Natural killer cell (primary cell): Measurements from ENCODE around the gene BUD13. TPM values are rescaled to one million over a fixed set of nuclear protein-coding genes. Genes with fewer than 3 reads are reported as not detected.

ENCODE experiments used
- ATAC-seq, 3 donors: fragments of 150-1000 bp in 2 of 3; fragments of 200-7000 bp in 1 of 3; cut with Tn5 transposase; 1 replicate in 1 of 3; 2 replicates in 2 of 3; pipeline ENCODE4 v1.10.0; 2021; ENCODE audit warnings: mild to moderate bottlenecking in 2 of 3, moderate library complexity in 2 of 3
- DNase-seq, 2 donors: peaks; one replicate each; pipeline versions ENCODE4 v3.0.0 to v3.0.0-alpha.2; 2013 to 2021; ENCODE audit warnings: mixed read lengths in 1 of 2
- H3K27ac ChIP-seq: one replicate; pipeline ENCODE4 v1.5.1; 2013; ENCODE audit warnings: mild to moderate bottlenecking, low read length
- H3K27me3 ChIP-seq: one replicate; pipeline ENCODE4 v1.6.1; 2013; ENCODE audit warnings: low read length; ENCODE audit not compliant: control insufficient read depth, insufficient read depth
- H3K36me3 ChIP-seq: one replicate; pipeline ENCODE4 v1.6.1; 2013; ENCODE audit warnings: low read length; ENCODE audit not compliant: control insufficient read depth, insufficient read depth
- H3K4me1 ChIP-seq: one replicate; pipeline ENCODE4 v1.6.1; 2013; ENCODE audit warnings: low read length; ENCODE audit not compliant: control insufficient read depth, insufficient read depth
- H3K4me3 ChIP-seq: one replicate; pipeline ENCODE4 v1.5.1; 2013; ENCODE audit warnings: low read length
- H3K9me3 ChIP-seq: one replicate; pipeline ENCODE4 v1.6.1; 2013; ENCODE audit warnings: low read length; ENCODE audit not compliant: control insufficient read depth, insufficient read depth
- H3K27ac Mint-ChIP-seq, 2 donors: one replicate each; pipeline ENCODE4 v1.8.0; 2022; ENCODE audit warnings: mild to moderate bottlenecking in 2 of 2, mixed read lengths in 2 of 2, moderate library complexity in 1 of 2
- H3K27me3 Mint-ChIP-seq, 2 donors: one replicate each; pipeline ENCODE4 v1.8.0; 2022; ENCODE audit warnings: low read depth in 2 of 2, mixed read lengths in 2 of 2
- H3K36me3 Mint-ChIP-seq: one replicate; pipeline ENCODE4 v1.8.0; 2022; ENCODE audit warnings: mixed read lengths
- H3K4me1 Mint-ChIP-seq, 2 donors: one replicate each; pipeline ENCODE4 v1.8.0; 2022; ENCODE audit warnings: mixed read lengths in 2 of 2
- H3K4me3 Mint-ChIP-seq: one replicate; pipeline ENCODE4 v1.8.0; 2022; ENCODE audit warnings: mild to moderate bottlenecking, moderate library complexity, mixed read lengths
- H3K9me3 Mint-ChIP-seq, 2 donors: one replicate each; pipeline ENCODE4 v1.8.0; 2022; ENCODE audit warnings: mixed read lengths in 2 of 2
- CTCF ChIP-seq: fragments of 200-600 bp; IDR thresholded peaks from one replicate; pipeline ENCODE4 v1.8.0; 2022; ENCODE audit warnings: antibody characterized with exemption
- WGBS: methylation state at CpG from one replicate; pipeline ENCODE4 v1.1.7; 2013; ENCODE audit warnings: missing lambda C conversion rate; ENCODE audit not compliant: insufficient coverage; 5-methylcytosine and 5-hydroxymethylcytosine counted together
- intact Hi-C: fragments of 100-400 bp; cut with micrococcal nuclease; formaldehyde crosslinking; loops from one replicate; pipeline ENCODE4 v1.14.2; 2022
- total RNA-seq, 4 donors: library from RNA; stranded (reverse); fragments of 120-200 nt in 1 of 4; gene quantifications; one replicate each; pipeline versions ENCODE4 v1.2.3 to v1.2.4, GENCODE V29; 2013 to 2022

Gene BUD13
- total RNA-seq, 3 donors from 2014 or later (not counting 1 experiment from before 2014, with no cell fraction given): 13.5 to 16.0 (median 13.7) TPM

- H3K27me3 Mint-ChIP-seq: peaks cover 0 to 9% of the 10 kb centered on the region in 2 donors
Observed at GRCh38 chr11:116730241-116730561, 42.6 kb downstream of the BUD13 start.

GRCh38 chr11:116729501-116730240 lies 43.1 kb downstream of the BUD13 start:
- no peaks in the 10 kb centered on the region for H3K9me3 Mint-ChIP-seq

More at GRCh38 chr11:116730241-116730561, 42.6 kb downstream of the BUD13 start:
- H3K9me3 Mint-ChIP-seq: no peaks in the 10 kb centered on the region
- DNase-seq (no peak), ATAC-seq (no peak)
- Histone ChIP-seq H3K4me1 (peaks cover 7% of the 10 kb centered on the region), H3K4me3 (no peak overlapping the region), H3K36me3 (no peaks in the 10 kb centered on the region), H3K9me3 (no peaks in the 10 kb centered on the region), H3K27ac (no peak overlapping the region), H3K27me3 (no peaks in the 10 kb centered on the region)
- no peak overlapping the region for H3K27ac Mint-ChIP-seq
- H3K4me1 Mint-ChIP-seq: peaks cover 12 to 16% of the 10 kb centered on the region in 2 donors
- H3K4me3 Mint-ChIP-seq: no peak overlapping the region
- intact Hi-C loops: loop anchor here (5.0 kb wide), 2 partner anchors 107 to 497 kb away; partner anchors contain the start of gene APOA1
- no peaks in the 10 kb centered on the region for H3K36me3 Mint-ChIP-seq
- WGBS: 91% methylated on average over 10 of the region's 10 CpGs
- TF ChIP-seq CTCF: no peak

GRCh38 chr11:116727990-116728389 lies 44.8 kb downstream of the BUD13 start:
- Mint-ChIP-seq H3K27me3 (peaks cover 0 to 11% of the 10 kb centered on the region in 2 donors), H3K27ac (no peak overlapping the region), H3K36me3 (no peaks in the 10 kb centered on the region), H3K4me1 (peaks cover 8 to 9% of the 10 kb centered on the region in 2 donors), H3K4me3 (no peak overlapping the region), H3K9me3 (no peaks in the 10 kb centered on the region)
- ATAC-seq (no peak), DNase-seq (no peak)
- H3K36me3 ChIP-seq: no peaks in the 10 kb centered on the region
- peaks cover 6% of the 10 kb centered on the region for H3K4me1 ChIP-seq
- H3K27ac ChIP-seq: no peak overlapping the region
- H3K9me3 ChIP-seq: no peaks in the 10 kb centered on the region
- no peaks in the 10 kb centered on the region for H3K27me3 ChIP-seq
- WGBS: 75% methylated on average over 6 of the region's 6 CpGs
- intact Hi-C loops: no loop called here
- no peak overlapping the region for H3K4me3 ChIP-seq
- no peak for TF ChIP-seq CTCF

More at GRCh38 chr11:116729501-116730240, 43.1 kb downstream of the BUD13 start:
- WGBS: 80% methylated on average over 8 of the region's 8 CpGs
- no peaks in the 10 kb centered on the region for H3K36me3 Mint-ChIP-seq
- H3K27ac Mint-ChIP-seq: no peak overlapping the region
- Histone ChIP-seq H3K27ac (no peak overlapping the region), H3K27me3 (no peaks in the 10 kb centered on the region), H3K4me1 (peaks cover 7% of the 10 kb centered on the region), H3K9me3 (no peaks in the 10 kb centered on the region), H3K4me3 (no peak overlapping the region), H3K36me3 (no peaks in the 10 kb centered on the region)
- peaks cover 0 to 9% of the 10 kb centered on the region in 2 donors for H3K27me3 Mint-ChIP-seq
- intact Hi-C loops: loop anchor here (5.0 kb wide), 2 partner anchors 108 to 498 kb away; partner anchors contain the start of gene APOA1
- H3K4me1 Mint-ChIP-seq: peaks cover 12 to 16% of the 10 kb centered on the region in 2 donors
- no peak overlapping the region for H3K4me3 Mint-ChIP-seq
- DNase-seq: no peak
- TF ChIP-seq CTCF: no peak
- ATAC-seq: no peak
